GM18861 (cell line): ENCODE results near the gene UNC5CL.

Experiments used
- ATAC-seq: cut with Tn5 transposase; IDR thresholded peaks from one replicate; pipeline ENCODE4 v1.9.1; 2021; ENCODE audit not compliant: unreplicated experiment

The UNC5CL gene

DNA sequence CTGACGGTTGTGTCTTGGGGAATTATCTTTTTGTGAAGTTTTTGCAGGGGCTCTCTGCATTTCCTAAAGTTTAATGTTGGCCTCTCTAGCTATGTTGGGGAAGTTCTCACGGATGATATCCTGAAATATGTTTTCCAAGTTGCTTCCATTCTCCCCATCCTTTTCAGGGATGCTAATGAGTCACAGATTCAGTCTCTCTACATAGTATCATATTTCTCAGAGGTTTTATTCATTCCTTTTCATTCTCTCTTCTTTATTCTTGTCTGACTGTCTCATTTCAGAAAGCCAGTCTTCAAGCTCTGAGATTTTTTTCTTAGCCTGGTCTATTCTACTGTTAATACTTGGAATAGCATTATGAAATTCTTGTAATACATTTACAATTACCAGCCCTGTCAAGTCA is 61.3 kb downstream of the UNC5CL start:
- no peak for ATAC-seq

DNA sequence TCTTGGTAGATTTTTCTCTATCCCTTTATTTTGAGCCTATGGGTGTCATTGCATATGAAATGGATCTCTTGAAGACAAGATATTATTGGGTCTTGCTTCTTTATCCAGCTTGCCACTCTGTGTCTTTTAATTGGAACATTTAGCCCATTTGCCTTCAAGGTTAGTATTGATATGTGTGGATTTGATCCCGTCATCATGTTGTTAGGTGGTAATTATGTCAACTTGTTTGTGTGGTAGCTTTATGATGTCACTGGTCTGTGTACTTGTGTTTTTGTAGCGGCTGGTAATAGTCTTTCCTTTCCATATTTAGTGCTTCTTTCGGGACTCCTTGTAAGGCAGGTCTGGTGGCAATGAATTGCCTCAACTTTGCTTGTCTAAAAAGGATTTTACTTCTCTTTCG is 61.9 kb downstream of the UNC5CL start:
- ATAC-seq = no peak
